Measurements from ENCODE around the gene COL8A2.

The COL8A2 gene

DNA sequence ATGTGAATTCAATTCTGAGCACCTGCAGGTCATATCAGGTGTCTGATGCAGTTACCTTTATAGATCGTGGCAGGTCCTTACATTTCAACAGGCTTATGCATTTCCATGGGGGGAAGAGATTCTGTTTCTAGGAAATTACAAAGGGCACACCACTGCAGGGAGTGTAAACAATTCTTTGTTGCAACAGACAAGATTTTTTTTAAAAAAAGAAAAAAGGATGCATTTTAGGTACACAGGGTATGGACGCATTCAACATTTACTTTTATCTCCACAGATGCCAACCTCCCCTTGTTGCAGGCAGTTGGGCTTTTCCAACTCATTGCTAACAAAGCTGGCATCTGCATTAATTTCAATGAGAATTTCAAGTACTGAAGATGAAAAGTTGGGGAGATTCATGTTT, 54.7 kb downstream of the COL8A2 start:
- Histone ChIP-seq H3K27ac (ENCODE audit: low read length) (no peak overlapping the region), H3K4me1 (ENCODE audit: control insufficient read depth in 1 of 2, insufficient read depth in 2 of 2, low read length in 2 of 2) (no peaks in the 10 kb centered on the region), H3K9me3 (ENCODE audit: control insufficient read depth in 1 of 2, low read length in 2 of 2) (no peaks in the 10 kb centered on the region), H3K36me3 (ENCODE audit: control insufficient read depth in 1 of 2, insufficient read depth in 2 of 2, low read length in 2 of 2) (no peaks in the 10 kb centered on the region), H3K27me3 (ENCODE audit: low read depth, low read length) (no peaks in the 10 kb centered on the region), H3K4me3 (ENCODE audit: low read depth in 1 of 2, low read length in 2 of 2) (no peak overlapping the region)

DNA sequence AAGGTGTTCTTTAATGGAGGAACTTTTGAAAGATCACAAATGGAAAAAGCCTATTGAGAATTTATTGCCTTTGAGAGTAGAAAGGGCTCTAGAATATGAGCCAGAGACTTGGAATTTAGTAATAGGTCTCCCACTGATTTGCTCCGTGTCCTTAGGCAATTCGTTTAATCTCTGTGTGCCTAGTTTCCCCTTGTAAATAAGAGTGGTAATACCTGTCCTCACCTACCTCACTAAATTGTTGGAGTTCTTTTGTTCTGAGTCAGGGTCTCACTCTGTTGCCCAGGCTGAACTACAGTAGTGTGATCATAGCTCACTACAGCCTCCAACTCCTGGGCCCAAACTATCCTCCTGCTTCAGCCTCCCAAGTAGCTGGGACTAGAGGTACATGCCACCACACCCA, 56.2 kb downstream of the COL8A2 start:
- Histone ChIP-seq H3K36me3 (ENCODE audit: control insufficient read depth in 1 of 2, insufficient read depth in 2 of 2, low read length in 2 of 2) (no peaks in the 10 kb centered on the region), H3K9me3 (ENCODE audit: control insufficient read depth in 1 of 2, low read length in 2 of 2) (no peaks in the 10 kb centered on the region), H3K4me1 (ENCODE audit: control insufficient read depth in 1 of 2, insufficient read depth in 2 of 2, low read length in 2 of 2) (no peaks in the 10 kb centered on the region), H3K27ac (ENCODE audit: low read length) (no peak overlapping the region), H3K4me3 (ENCODE audit: low read depth in 1 of 2, low read length in 2 of 2) (no peak overlapping the region), H3K27me3 (ENCODE audit: low read depth, low read length) (no peaks in the 10 kb centered on the region)

DNA sequence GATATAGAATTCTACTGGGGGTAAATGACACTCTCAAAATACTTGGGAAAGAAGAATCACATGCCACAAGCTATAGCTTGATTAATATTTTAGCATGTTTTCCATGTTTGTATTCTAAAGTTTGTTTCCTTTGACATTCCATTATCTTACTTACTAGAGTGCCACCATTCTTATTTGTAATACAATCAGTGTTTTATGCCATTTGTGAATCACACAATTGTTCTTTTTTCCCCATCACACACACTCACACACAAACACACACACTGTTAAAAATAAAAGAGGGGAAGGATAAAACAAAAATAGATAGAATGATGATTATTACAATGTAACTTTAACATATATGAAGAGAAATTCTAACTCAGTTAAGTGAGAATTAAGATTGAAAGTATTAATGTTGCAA, 57.2 kb downstream of the COL8A2 start:
- Histone ChIP-seq H3K9me3 (ENCODE audit: control insufficient read depth in 1 of 2, low read length in 2 of 2) (no peaks in the 10 kb centered on the region), H3K4me1 (ENCODE audit: control insufficient read depth in 1 of 2, insufficient read depth in 2 of 2, low read length in 2 of 2) (no peaks in the 10 kb centered on the region), H3K4me3 (ENCODE audit: low read depth in 1 of 2, low read length in 2 of 2) (no peak overlapping the region), H3K27me3 (ENCODE audit: low read depth, low read length) (no peaks in the 10 kb centered on the region), H3K27ac (ENCODE audit: low read length) (no peak overlapping the region), H3K36me3 (ENCODE audit: control insufficient read depth in 1 of 2, insufficient read depth in 2 of 2, low read length in 2 of 2) (no peaks in the 10 kb centered on the region)

GRCh38 chr1:36062315-36062714, 62.7 kb downstream of the COL8A2 start:
- no peaks in the 10 kb centered on the region for H3K27me3 ChIP-seq (ENCODE audit: low read depth, low read length)
- H3K4me3 ChIP-seq (ENCODE audit: low read depth in 1 of 2, low read length in 2 of 2) = no peak overlapping the region
- H3K9me3 ChIP-seq (ENCODE audit: control insufficient read depth in 1 of 2, low read length in 2 of 2) = no peaks in the 10 kb centered on the region

GRCh38 chr1:36055706-36056105, 69.3 kb downstream of the COL8A2 start:
- Histone ChIP-seq H3K4me1 (ENCODE audit: control insufficient read depth in 1 of 2, insufficient read depth in 2 of 2, low read length in 2 of 2) (no peaks in the 10 kb centered on the region), H3K9me3 (ENCODE audit: control insufficient read depth in 1 of 2, low read length in 2 of 2) (no peaks in the 10 kb centered on the region), H3K27me3 (ENCODE audit: low read depth, low read length) (no peaks in the 10 kb centered on the region), H3K4me3 (ENCODE audit: low read depth in 1 of 2, low read length in 2 of 2) (no peak overlapping the region), H3K27ac (ENCODE audit: low read length) (no peak overlapping the region), H3K36me3 (ENCODE audit: control insufficient read depth in 1 of 2, insufficient read depth in 2 of 2, low read length in 2 of 2) (peaks cover 0 to 10% of the 10 kb centered on the region in 2 donors)

More at GRCh38 chr1:36062315-36062714, 62.7 kb downstream of the COL8A2 start:
- no peak overlapping the region for H3K27ac ChIP-seq (ENCODE audit: low read length)
- no peaks in the 10 kb centered on the region for H3K4me1 ChIP-seq (ENCODE audit: control insufficient read depth in 1 of 2, insufficient read depth in 2 of 2, low read length in 2 of 2)
- H3K36me3 ChIP-seq (ENCODE audit: control insufficient read depth in 1 of 2, insufficient read depth in 2 of 2, low read length in 2 of 2) = no peaks in the 10 kb centered on the region

DNA sequence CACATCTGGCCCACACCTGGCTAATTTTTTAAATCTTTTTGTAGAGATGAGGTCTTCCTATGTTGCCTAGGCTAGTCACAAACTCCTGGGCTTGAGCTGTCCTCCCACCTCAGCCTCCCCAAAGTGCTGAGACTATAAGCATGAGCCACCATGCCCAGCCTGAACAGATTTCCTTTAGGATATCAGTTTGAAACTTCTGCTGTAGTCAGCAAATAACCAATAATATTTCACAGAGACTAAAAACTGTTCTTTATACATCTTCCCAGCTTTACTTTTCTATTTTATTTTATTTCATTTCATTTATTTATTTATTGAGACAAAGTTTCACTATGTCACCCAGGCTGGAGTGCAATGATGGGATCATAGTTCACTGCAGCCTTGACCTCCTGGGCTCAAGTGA, 71.0 kb downstream of the COL8A2 start:
- H3K36me3 ChIP-seq (ENCODE audit: control insufficient read depth in 1 of 2, insufficient read depth in 2 of 2, low read length in 2 of 2) = peaks cover 0 to 16% of the 10 kb centered on the region in 2 donors
- H3K9me3 ChIP-seq (ENCODE audit: control insufficient read depth in 1 of 2, low read length in 2 of 2) = no peaks in the 10 kb centered on the region
- no peaks in the 10 kb centered on the region for H3K4me1 ChIP-seq (ENCODE audit: control insufficient read depth in 1 of 2, insufficient read depth in 2 of 2, low read length in 2 of 2)
- no peaks in the 10 kb centered on the region for H3K27me3 ChIP-seq (ENCODE audit: low read depth, low read length)
- H3K4me3 ChIP-seq (ENCODE audit: low read depth in 1 of 2, low read length in 2 of 2) = no peak overlapping the region
- H3K27ac ChIP-seq (ENCODE audit: low read length) = no peak overlapping the region

DNA sequence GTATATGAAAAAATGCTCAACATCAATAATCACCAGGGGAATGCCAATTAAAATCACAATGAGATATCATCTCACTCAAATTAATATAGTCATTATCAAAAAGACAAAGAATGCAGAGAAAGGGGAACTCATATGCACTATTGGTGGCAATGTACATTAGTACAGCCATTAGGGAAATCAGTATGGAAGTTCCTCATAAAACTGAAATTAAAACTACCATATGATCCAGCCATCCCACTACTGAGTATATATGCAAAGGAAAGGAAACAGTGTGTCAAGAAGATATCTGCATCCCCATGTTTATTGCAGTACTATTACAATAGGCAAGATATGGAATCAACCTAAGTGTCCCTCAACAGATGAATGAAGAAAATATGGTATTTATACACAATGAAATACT, 73.2 kb downstream of the COL8A2 start:
- no peak overlapping the region for H3K4me3 ChIP-seq (ENCODE audit: low read depth in 1 of 2, low read length in 2 of 2)

More for the DNA sequence above, 73.2 kb downstream of the COL8A2 start:
- Histone ChIP-seq H3K9me3 (ENCODE audit: control insufficient read depth in 1 of 2, low read length in 2 of 2) (no peaks in the 10 kb centered on the region), H3K36me3 (ENCODE audit: control insufficient read depth in 1 of 2, insufficient read depth in 2 of 2, low read length in 2 of 2) (peaks cover 9 to 34% of the 10 kb centered on the region in 2 donors), H3K27ac (ENCODE audit: low read length) (no peak overlapping the region), H3K4me1 (ENCODE audit: control insufficient read depth in 1 of 2, insufficient read depth in 2 of 2, low read length in 2 of 2) (no peaks in the 10 kb centered on the region), H3K27me3 (ENCODE audit: low read depth, low read length) (no peaks in the 10 kb centered on the region)
